SK-N-SH (cell line): Measurements from ENCODE around the gene HGS.
A peak's percentile ranks its signal among the peaks of the same experiment; 100 is the strongest.

Source experiments
- CTCF ChIP-seq: fragments of 200-600 bp; sonication (generic); IDR thresholded peaks from 2 replicates; pipeline ENCODE4 v1.6.1; 2017; ENCODE audit warnings: antibody characterized with exemption, mild to moderate bottlenecking, moderate library complexity
- FOXJ3 ChIP-seq: sonication (generic); formaldehyde crosslinking; IDR thresholded peaks from 2 replicates; pipeline ENCODE4 v1.5.1; 2020; ENCODE audit warnings: mild to moderate bottlenecking, missing genetic modification reagents
- MXI1 ChIP-seq: IDR thresholded peaks from 2 replicates; pipeline ENCODE4 v1.6.1; 2012; ENCODE audit warnings: mild to moderate bottlenecking, low read depth, low read length, improper control_type of control experiment
- RCOR1 ChIP-seq: fragments of 150-350 bp; IDR thresholded peaks from 2 replicates; pipeline ENCODE4 v1.6.1; 2017; ENCODE audit warnings: antibody characterized with exemption, low read length
- TEAD4 ChIP-seq: IDR thresholded peaks from 2 replicates; pipeline ENCODE4 v1.4.0; 2012; ENCODE audit warnings: mild to moderate bottlenecking, borderline replicate concordance; ENCODE audit not compliant: insufficient read depth

- TF ChIP-seq FOXJ3 (CRISPR knock-in tag) (no peak), MXI1 (no peak), CTCF (0 out of 2 replicates have a peak, but pooled peaks have one; percentile 14), TEAD4 (no peak), RCOR1 (no peak)
Measured at GRCh38 chr17:81693509-81694210, 9.8 kb downstream of the HGS start.
